Liver (tissue), 3 donors: ENCODE results near the gene SGCD.

ENCODE experiments used
- CTCF ChIP-seq: fragments of 150-350 bp; IDR thresholded peaks from 2 replicates; pipeline ENCODE4 v1.5.1; 2017; ENCODE audit warnings: improper control_type of control experiment, low read depth, low read length; ENCODE audit not compliant: missing input control
- EGR1 ChIP-seq, 2 donors: IDR thresholded peaks; 2 replicates each; pipeline ENCODE4 v1.6.1; 2016 to 2018; ENCODE audit warnings: antibody characterized with exemption in 2 of 2, low read depth in 2 of 2
- RAD21 ChIP-seq, 2 donors: IDR thresholded peaks; 2 replicates each; pipeline ENCODE4 v1.6.1; 2016; ENCODE audit warnings: antibody characterized with exemption in 2 of 2, mild to moderate bottlenecking in 2 of 2
- TF ChIP-seq, protein P1 (sequence below): IDR thresholded peaks from 2 replicates; pipeline ENCODE4 v1.6.1; 2016; ENCODE audit warnings: antibody characterized with exemption, mild to moderate bottlenecking
- donor health status: healthy.
- donor health status: healthy.

- TF ChIP-seq CTCF (no peak), EGR1 (IDR thresholded peaks at IDR 0.05; ENCODE audit: low read depth in 2 of 2) (no peak), RAD21 (IDR thresholded peaks at IDR 0.05) (no peak)
- TF ChIP-seq, protein P1, sequence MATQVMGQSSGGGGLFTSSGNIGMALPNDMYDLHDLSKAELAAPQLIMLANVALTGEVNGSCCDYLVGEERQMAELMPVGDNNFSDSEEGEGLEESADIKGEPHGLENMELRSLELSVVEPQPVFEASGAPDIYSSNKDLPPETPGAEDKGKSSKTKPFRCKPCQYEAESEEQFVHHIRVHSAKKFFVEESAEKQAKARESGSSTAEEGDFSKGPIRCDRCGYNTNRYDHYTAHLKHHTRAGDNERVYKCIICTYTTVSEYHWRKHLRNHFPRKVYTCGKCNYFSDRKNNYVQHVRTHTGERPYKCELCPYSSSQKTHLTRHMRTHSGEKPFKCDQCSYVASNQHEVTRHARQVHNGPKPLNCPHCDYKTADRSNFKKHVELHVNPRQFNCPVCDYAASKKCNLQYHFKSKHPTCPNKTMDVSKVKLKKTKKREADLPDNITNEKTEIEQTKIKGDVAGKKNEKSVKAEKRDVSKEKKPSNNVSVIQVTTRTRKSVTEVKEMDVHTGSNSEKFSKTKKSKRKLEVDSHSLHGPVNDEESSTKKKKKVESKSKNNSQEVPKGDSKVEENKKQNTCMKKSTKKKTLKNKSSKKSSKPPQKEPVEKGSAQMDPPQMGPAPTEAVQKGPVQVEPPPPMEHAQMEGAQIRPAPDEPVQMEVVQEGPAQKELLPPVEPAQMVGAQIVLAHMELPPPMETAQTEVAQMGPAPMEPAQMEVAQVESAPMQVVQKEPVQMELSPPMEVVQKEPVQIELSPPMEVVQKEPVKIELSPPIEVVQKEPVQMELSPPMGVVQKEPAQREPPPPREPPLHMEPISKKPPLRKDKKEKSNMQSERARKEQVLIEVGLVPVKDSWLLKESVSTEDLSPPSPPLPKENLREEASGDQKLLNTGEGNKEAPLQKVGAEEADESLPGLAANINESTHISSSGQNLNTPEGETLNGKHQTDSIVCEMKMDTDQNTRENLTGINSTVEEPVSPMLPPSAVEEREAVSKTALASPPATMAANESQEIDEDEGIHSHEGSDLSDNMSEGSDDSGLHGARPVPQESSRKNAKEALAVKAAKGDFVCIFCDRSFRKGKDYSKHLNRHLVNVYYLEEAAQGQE = no peak
Measured at GRCh38 chr5:156515803-156516360, 188.9 kb downstream of the SGCD start.
